ENCODE data around the gene GAREM1.

- TF ChIP-seq POLR2A (IDR thresholded peaks at IDR 0.05; ENCODE audit: low read depth, low read length) = no peak
- no peak for TF ChIP-seq POLR2AphosphoS5 (IDR thresholded peaks at IDR 0.05; ENCODE audit: low read depth, low read length)
Measured at GRCh38 chr18:32405588-32405987, 65.1 kb downstream of the GAREM1 start.
